HPDE6-E6E7 (cell line): ENCODE results near the gene STK36.

Source experiments
- DNase-seq: peaks from one replicate; pipeline ENCODE4 v3.0.0; 2011; ENCODE audit warnings: missing footprints; ENCODE audit errors: extremely low spot score

Gene STK36

DNA sequence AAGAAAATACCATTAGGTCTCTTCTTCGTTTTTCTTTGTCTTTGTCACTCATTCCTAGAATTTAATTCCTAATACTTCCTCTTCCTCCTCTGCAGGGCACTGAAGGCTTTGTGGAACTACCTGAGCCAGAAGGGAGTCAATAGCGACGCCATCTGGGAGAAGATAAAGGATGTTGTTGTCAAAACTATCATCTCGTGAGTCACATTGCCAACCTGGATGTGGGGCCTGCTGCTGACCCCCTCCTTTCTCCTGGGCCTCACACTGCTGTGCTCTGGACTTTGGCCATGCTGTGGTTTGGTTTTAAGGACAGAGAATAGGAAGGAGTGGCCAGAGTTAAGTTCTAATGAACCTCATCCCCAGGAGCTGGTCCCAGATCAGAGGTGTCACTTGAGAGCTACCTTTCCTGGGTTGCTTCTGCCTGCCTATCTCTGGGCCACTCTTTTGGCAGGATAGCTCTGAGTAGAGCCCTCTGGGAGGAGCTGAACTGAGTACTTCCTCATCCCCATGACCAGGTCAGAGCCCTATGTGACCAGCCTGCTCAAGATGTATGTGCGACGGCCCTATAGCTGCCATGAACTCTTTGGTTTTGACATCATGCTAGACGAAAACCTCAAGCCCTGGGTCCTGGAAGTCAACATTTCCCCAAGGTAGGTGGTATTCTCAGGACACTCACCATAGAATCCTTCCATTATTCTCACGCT lies 77.0 kb downstream of the STK36 start:
- DNase-seq, result no peak
